ENCODE results near the gene ALPK1. TPM values are rescaled to one million over a fixed set of nuclear protein-coding genes. Genes with fewer than 3 reads are reported as not detected.

ALPK1 gene
- total RNA-seq, 4 donors from 2014 or later, result 1.8 to 12.6 (median 3.3) TPM

GRCh38 chr4:112449708-112450107 lies 152.5 kb downstream of the ALPK1 start:
- Histone ChIP-seq H3K27me3 (no peaks in the 10 kb centered on the region), H3K27ac (no peak overlapping the region), H3K4me1 (no peaks in the 10 kb centered on the region), H3K36me3 (no peaks in the 10 kb centered on the region), H3K9me3 (peaks cover 0 to 3% (median 0%) of the 10 kb centered on the region in 3 donors), H3K4me3 (no peak overlapping the region)
- no peak for ATAC-seq
- no peak for TF ChIP-seq CTCF (IDR thresholded peaks at IDR 0.05 in 4 of 5, conservative IDR thresholded peaks at IDR 0.05 in 1 of 5)
- no peak for TF ChIP-seq POLR2A (IDR thresholded peaks at IDR 0.05)
- intact Hi-C loops (cut with DNase I; ENCODE audit: low total_unique reads) (no loop called here), in situ Hi-C loops (cut with MboI; ENCODE audit: low sequenced_read_pairs in 4 of 4) (no loop called here)
- DNase-seq, result no peak

GRCh38 chr4:112451104-112451503 lies 153.9 kb downstream of the ALPK1 start:
- in situ Hi-C loops (cut with MboI; ENCODE audit: low sequenced_read_pairs in 4 of 4), result no loop called here

GRCh38 chr4:112451831-112452230 lies 154.7 kb downstream of the ALPK1 start:
- Histone ChIP-seq H3K4me3 (no peak overlapping the region), H3K27me3 (no peaks in the 10 kb centered on the region), H3K27ac (no peak overlapping the region), H3K9me3 (no peaks in the 10 kb centered on the region), H3K4me1 (no peaks in the 10 kb centered on the region), H3K36me3 (no peaks in the 10 kb centered on the region)
- in situ Hi-C loops (cut with MboI; ENCODE audit: low sequenced_read_pairs in 4 of 4), result no loop called here
- DNase-seq (no peak), ATAC-seq (no peak)
- intact Hi-C loops (cut with DNase I; ENCODE audit: low total_unique reads), result no loop called here
- TF ChIP-seq POLR2A (IDR thresholded peaks at IDR 0.05) (no peak), CTCF (IDR thresholded peaks at IDR 0.05 in 4 of 5, conservative IDR thresholded peaks at IDR 0.05 in 1 of 5) (no peak)

More at GRCh38 chr4:112451104-112451503, 153.9 kb downstream of the ALPK1 start:
- Histone ChIP-seq H3K4me1 (no peaks in the 10 kb centered on the region), H3K36me3 (no peaks in the 10 kb centered on the region), H3K27ac (no peak overlapping the region), H3K27me3 (no peaks in the 10 kb centered on the region), H3K9me3 (no peaks in the 10 kb centered on the region), H3K4me3 (no peak overlapping the region)
- ATAC-seq, result no peak
- DNase-seq, result no peak
- intact Hi-C loops (cut with DNase I; ENCODE audit: low total_unique reads), result no loop called here
- no peak for TF ChIP-seq CTCF (IDR thresholded peaks at IDR 0.05 in 4 of 5, conservative IDR thresholded peaks at IDR 0.05 in 1 of 5)
- TF ChIP-seq POLR2A (IDR thresholded peaks at IDR 0.05), result no peak

GRCh38 chr4:112453321-112453720 lies 156.2 kb downstream of the ALPK1 start:
- Histone ChIP-seq H3K4me3 (no peak overlapping the region), H3K4me1 (no peaks in the 10 kb centered on the region), H3K9me3 (no peaks in the 10 kb centered on the region), H3K36me3 (no peaks in the 10 kb centered on the region), H3K27ac (no peak overlapping the region), H3K27me3 (no peaks in the 10 kb centered on the region)
- intact Hi-C loops (cut with DNase I; ENCODE audit: low total_unique reads) (no loop called here), in situ Hi-C loops (cut with MboI; ENCODE audit: low sequenced_read_pairs in 4 of 4) (no loop called here)
- TF ChIP-seq POLR2A (IDR thresholded peaks at IDR 0.05) (no peak), CTCF (IDR thresholded peaks at IDR 0.05 in 4 of 5, conservative IDR thresholded peaks at IDR 0.05 in 1 of 5) (no peak)
- ATAC-seq (no peak), DNase-seq (no peak)

- Histone ChIP-seq H3K4me1 (no peaks in the 10 kb centered on the region), H3K36me3 (no peaks in the 10 kb centered on the region), H3K27ac (no peak overlapping the region), H3K9me3 (no peaks in the 10 kb centered on the region), H3K4me3 (no peak overlapping the region), H3K27me3 (no peaks in the 10 kb centered on the region)
- intact Hi-C loops (cut with DNase I; ENCODE audit: low total_unique reads), result no loop called here
- DNase-seq (no peak), ATAC-seq (no peak)
- TF ChIP-seq CTCF (IDR thresholded peaks at IDR 0.05 in 4 of 5, conservative IDR thresholded peaks at IDR 0.05 in 1 of 5) (no peak), POLR2A (IDR thresholded peaks at IDR 0.05) (no peak)
- in situ Hi-C loops (cut with MboI; ENCODE audit: low sequenced_read_pairs in 4 of 4), result no loop called here
Measured at GRCh38 chr4:112472318-112472717, 175.1 kb downstream of the ALPK1 start.

Data from gastrocnemius medialis (tissue), 4 donors.